Suppressor macrophage (primary cell): ENCODE results near the gene PLCB3.
A peak's percentile ranks its signal among the peaks of the same experiment; 100 is the strongest.
"Not testable (repeated sequence)": the region's sequence is repeated elsewhere in the genome, so short reads cannot be mapped to it uniquely, and the experiment has no call there.

Source experiments
- DNase-seq, 4 experiments: peaks; one replicate each; pipeline ENCODE4 v3.0.0-alpha.2; 2020 to 2022

PLCB3 gene

DNA sequence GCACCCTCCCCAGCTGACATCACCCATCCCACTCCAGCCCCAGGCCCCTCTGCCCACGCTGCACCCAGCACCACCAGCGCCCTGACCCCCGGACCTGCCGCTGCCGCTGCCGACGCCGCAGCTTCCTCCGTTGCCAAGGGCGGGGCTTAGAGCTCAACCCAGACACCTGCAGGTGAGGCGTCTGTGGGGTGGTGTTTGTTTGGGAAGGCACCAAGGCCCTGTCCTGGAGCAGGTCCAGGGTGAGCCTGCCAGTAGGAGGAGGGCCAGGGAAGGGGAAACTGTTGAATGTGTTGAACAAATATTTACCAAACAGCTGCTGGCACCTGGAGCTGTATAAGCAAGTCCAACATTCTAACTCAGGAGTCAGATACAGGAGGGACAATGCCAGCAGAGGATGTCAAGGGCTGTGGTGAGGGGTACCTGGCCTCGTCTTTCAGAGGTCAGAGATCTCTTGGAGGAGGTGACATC is 13.8 kb upstream of the PLCB3 start:
- no peak for DNase-seq

DNA sequence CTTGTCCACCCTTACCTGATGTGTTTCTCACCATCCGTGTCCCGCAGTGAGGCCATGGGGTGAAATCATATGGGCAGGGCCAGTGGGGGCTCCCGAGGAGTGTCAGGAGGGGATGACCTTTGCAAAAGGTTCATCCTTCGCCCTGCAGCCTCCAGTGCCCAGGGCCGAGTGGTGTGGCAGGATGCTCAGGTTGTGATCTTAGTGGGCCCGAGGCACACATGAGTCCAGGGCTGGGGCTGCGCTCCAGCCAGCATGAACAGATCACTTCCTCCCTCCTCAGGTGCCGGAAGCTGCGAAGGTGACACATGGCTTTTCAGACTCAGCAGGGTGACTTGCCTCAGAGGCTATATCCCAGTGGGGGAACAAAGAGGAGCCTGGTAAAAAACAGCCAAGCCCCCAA is 13.3 kb upstream of the PLCB3 start:
- DNase-seq = no peak

- peak; percentile 77 to 85 (median 82) for DNase-seq
Observed at GRCh38 chr11:64238999-64239398, 12.3 kb upstream of the PLCB3 start.

DNA sequence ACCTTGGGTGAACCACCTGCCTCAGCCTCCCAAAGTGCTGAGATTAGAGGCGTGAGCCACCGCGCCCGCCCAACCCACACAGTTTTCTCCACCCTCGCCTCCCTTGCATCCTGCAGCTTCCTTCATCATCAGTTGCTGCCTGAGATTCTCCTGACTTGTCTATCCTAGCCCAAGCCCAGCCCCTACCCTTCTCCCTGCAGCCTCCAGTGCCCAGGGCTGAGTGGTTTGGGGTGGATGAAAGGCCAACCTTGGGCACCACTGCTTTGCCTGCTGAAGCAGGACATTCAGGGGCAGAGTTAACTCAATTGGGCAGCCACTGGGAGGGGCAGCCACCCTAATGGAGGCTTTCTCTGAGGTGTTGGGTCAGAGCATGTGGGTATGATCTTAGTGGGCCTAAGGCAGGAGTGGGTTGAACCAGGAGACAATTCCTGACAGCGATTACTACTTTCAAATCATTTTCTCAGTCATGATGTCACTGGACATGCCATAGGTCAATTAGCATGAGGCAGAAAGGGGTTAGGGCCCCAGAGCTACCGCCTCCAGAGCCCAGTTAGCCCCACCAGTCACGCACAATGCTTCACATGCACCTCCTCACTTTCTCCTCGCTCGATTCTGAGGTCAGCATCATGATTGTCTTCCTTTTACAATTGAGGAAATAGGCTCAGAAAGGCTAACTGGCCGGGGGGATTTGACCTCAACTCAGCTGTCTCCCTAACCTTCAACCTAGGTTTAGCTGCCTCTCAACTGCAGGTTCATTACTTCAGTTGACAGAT is 11.5 kb upstream of the PLCB3 start:
- peak; percentile 95 to 99 (median 97) for DNase-seq

DNA sequence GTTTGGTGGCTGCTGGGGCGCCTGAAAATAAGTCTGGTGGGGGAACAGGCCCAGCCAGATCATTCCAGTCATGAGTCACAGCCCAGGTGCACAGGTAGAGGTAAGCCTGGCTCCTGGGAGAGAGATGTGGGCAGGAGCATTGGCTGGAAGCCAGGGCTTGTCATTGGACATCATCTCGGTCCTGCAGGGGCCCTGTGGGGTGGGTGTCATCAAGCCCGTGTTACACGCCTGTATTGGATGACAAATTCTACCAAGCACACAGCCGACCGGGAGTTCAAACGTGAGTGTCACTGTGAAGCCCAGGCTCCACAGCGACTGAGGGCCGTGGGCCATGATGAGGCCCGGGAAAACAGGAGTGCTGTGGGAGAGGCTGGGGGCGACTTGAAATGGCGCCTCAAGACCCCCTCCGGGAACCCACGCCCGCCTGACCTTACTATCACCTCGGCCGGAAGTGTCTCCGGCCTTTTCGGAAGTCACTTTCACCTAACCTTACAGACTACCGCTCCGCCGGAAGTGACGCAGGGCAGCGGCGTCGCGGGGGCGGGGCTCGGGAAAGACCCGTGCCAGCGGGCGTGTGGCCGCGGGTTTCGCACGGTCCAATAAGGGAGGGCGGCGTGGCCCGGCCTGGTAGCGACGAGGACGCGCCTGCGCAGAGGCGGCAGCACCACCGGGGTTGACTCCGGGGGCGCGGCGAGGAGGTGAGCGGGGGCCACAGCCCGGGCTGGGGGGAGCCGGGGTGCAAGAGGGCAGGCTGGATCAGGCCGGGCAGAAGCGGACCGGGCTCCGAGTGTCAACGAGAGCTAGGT is 10.7 kb upstream of the PLCB3 start, which contains the start of gene FKBP2:
FKBP2 (plus strand) TSS at position 661 of the 806 bp plus-strand sequence. CDS start 1,293 bp downstream, outside the sequence.
- DNase-seq = peak; percentile 99 to 100 (median 100)

GRCh38 chr11:64241241-64241490 is 10.2 kb upstream of the PLCB3 start:
- DNase-seq = peak in 3 of 4 experiments; percentile 100

DNA sequence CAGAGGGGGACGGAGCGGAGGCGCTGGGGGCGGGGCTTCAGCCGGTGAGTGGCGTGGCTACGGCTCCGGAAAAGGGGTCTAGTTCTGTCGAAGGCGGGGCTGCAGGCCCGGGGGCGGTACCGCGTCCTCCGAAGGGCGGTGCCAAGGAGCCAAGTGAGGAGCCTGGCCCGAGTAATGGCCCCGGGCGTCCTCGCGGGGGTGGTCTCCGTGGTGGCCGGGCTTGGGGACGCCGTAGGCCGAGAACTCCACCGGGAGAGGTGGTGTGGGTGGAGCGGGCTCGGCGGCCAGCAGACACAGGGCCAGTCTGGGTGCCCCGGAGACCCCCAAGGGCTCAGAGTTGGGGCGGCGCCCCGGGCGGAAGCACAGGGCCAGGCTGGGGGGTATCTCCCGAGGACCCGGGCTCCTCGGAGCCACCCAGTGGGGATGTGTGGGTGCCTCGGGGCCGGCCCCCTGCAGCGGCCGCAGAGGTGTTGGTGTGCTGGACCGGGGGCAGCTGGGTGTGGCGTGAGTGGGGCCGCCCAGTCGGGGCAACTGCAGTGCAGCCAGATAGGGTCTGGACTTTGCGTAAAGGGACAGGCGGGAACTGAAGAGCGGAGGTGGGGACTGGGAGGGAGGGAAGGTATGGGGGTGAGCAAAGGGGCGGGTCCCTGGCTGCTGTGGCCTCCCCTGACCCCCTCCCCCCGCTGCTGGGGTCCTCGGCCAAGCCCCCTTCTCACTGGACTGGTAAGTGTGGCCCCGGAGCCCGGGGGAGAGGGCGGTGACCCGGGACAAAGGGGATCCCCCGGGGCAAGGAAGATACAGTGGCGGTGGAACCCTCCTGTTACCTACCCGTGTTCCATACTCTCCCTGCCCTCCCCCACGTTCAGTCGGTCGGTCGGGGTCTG is 9.6 kb upstream of the PLCB3 start:
- peak; percentile 47 to 100 (median 65) for DNase-seq

DNA sequence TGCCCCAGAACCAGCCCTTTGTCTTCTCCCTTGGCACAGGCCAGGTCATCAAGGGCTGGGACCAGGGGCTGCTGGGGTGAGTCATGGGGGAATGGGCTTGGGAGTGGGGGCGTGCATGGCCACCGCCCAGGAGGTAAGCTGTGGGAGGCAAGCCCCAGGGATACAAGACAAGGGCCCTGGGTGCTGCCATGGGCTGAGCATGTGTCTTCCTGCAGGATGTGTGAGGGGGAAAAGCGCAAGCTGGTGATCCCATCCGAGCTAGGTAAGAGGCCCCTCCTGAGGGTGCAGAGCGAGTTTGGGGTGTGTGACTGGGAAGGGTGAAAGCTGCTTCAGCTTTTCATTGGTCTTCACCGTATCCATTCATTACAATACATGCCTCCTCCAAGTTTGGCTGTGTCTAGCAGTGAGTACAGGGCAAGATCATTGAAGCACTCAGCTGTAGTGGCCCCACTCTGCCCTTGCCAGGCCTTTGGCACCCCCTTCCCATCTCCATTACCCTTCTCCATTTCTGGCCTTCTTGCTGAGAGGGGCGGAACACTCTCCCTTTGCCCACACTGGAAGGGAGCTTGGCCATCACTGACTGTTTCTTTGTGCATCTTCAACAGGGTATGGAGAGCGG is 8.0 kb upstream of the PLCB3 start:
- no peak for DNase-seq

DNA sequence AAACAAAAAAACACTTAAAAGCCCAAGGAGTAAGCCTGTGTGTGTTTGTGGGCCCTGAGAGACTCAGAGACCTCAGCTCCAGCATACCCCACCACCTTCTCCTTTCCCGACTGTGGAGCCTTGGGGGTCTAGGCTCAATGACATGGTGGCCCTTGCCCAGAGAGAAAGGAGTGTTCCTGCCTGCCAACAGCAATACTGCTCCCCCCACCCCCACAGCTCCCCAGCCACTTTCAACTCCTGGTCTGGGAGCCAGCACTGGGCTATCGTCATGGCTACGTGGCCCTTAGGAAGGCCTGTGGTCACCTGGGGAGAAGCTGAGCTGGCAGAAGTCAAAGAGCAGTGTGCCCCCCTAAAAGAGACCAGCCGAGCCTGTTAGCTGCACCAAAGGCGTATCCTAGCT is 7.2 kb upstream of the PLCB3 start:
- no peak for DNase-seq

- no peak for DNase-seq
Observed at GRCh38 chr11:64244966-64245365, 6.4 kb upstream of the PLCB3 start.

- peak in 2 of 4 experiments; percentile 33 to 40 for DNase-seq
Observed at GRCh38 chr11:64245401-64245796, 5.9 kb upstream of the PLCB3 start.

GRCh38 chr11:64245797-64246620 is 5.3 kb upstream of the PLCB3 start:
- DNase-seq = peak; percentile 78 to 87 (median 85)

GRCh38 chr11:64246621-64246870 is 4.8 kb upstream of the PLCB3 start:
- not testable (repeated sequence) for DNase-seq

DNA sequence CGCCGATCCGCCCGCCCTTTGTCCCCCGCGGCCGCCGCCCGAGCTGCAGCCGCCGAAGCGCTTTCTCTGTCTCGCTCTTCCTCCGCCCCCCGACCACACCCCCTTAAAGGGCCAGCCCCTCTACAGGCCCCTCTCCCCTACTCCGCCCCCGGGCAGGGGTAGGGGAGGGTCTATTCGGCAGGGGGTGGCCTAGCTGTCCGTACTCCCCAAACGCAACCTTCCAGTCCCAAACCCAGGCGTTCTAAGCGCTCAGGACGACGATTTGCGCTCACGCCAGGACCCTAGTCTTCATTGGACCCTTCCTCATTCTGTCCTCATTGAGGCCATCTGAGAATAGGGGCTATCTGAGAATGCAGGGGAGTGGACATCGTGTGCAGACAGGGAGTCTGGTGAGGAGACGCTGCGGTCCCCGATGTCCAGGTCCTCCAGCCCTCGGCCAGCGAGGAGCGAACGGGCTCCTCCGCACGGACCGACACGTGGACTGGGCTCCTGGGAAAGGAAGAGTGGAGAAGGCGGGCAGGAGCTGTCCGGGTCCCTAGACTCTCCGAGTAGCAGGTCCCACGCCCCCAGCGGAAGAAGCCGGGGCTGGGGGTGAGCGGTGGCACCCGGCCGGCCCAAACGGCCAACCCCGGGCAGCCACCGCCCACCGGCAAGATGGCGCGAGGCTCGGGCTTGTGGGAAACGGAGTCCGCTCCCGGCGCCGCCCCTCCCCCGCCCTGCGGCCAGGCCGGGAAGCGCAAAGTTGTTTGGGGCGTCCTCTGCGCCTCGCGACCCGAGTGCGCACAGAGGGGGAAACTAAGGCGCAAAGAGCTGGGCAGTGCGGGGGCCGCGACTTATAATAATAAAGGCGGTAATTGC is 4.2 kb upstream of the PLCB3 start, which contains the start of gene PPP1R14B:
PPP1R14B (minus strand) TSS at position 73 of the 858 bp plus-strand sequence. CDS start 270 bp downstream, outside the sequence.
- peak; percentile 90 to 96 (median 94) for DNase-seq

GRCh38 chr11:64247729-64248531 is 3.4 kb upstream of the PLCB3 start:
- peak in 1 of 4 experiments; percentile 0 for DNase-seq

GRCh38 chr11:64248578-64248977 is 2.8 kb upstream of the PLCB3 start:
- no peak for DNase-seq

DNA sequence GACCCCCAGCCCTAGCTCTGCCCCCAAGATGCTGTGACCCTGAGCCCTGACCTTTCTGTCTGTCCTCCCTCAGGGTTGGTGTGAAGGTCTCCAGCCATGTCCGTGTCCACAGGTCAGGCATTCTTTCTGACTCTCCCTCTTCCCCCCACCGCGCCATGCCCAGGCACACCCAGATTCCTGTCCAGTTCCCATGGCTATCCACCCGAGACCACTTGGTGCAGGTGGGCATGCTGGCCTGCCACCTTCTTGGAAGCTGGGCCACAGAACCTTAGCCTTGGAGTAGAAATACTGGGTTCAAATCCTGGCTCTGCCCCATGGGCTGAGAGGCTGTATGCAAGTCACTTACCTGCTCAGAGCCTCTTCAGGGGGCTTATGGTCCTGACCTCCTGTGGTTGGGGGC is 2.3 kb upstream of the PLCB3 start:
- DNase-seq = no peak

- DNase-seq = no peak
Observed at GRCh38 chr11:64249563-64250414, 1.5 kb upstream of the PLCB3 start.
